HG03460 (cell line): ENCODE results near the gene ALG3.
A peak's percentile ranks its signal among the peaks of the same experiment; 100 is the strongest.
"Not testable (repeated sequence)": the region's sequence is repeated elsewhere in the genome, so short reads cannot be mapped to it uniquely, and the experiment has no call there.

Experiments used
- ATAC-seq: cut with Tn5 transposase; IDR thresholded peaks from one replicate; pipeline ENCODE4 v1.9.1; 2021; ENCODE audit not compliant: unreplicated experiment

The ALG3 gene

GRCh38 chr3:184248454-184249411, at the start of gene ALG3:
ALG3 (minus strand) TSS chr3:184248962; CDS start chr3:184248940, 22 bp downstream.
- peak; percentile 50 for ATAC-seq

DNA sequence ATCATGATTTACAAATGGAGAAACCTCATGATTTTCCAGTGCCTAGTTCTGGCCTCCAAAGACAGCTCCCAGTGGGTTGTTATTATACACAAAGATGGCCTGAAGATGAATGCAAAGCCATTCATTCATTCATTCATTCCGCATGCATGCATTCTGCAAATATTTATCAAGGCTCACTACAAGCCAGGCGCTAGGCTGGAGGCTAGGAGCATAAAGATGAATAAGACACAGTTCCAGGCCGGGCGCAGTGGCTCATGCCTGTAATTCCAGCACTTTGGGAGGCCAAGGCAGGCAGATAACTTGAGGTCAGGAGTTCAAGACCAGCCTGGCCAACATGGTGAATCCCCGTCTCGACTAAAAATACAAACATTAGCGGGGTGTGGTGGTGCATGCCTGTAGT, 47.9 kb upstream of the ALG3 start:
- ATAC-seq = no peak

GRCh38 chr3:184295771-184296170, 47.0 kb upstream of the ALG3 start:
- no peak for ATAC-seq

DNA sequence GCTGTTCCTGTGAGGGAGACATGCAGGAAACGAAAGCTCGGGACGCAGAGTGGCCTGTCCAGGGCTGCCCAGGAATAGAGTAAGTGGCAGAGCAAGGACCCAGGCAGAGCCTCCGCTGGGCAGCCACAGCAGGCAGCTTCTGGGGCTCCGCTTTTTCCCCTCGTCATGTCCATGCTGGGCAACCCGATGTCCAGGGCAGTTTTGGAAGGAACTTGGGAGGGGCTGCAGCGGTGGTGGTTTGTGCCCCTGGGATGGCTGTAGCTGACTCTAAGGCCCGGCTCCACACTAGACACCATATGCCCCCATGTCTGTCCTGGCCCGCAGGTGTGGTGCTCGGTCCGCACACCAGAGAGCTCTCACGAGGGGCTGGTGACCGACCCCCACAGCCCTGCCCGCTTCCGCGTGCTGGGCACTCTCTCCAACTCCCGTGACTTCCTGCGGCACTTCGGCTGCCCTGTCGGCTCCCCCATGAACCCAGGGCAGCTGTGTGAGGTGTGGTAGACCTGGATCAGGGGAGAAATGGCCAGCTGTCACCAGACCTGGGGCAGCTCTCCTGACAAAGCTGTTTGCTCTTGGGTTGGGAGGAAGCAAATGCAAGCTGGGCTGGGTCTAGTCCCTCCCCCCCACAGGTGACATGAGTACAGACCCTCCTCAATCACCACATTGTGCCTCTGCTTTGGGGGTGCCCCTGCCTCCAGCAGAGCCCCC, 43.1 kb upstream of the ALG3 start:
- no peak for ATAC-seq

- no peak for ATAC-seq
These were observed 42.4 kb upstream of the ALG3 start for GRCh38 chr3:184291044-184291737.

- ATAC-seq = no peak
These were observed 41.6 kb upstream of the ALG3 start for GRCh38 chr3:184290331-184290730.

GRCh38 chr3:184289426-184289938, 40.7 kb upstream of the ALG3 start:
- no peak for ATAC-seq

- ATAC-seq = no peak
These were observed 35.9 kb upstream of the ALG3 start for GRCh38 chr3:184284696-184285095.

DNA sequence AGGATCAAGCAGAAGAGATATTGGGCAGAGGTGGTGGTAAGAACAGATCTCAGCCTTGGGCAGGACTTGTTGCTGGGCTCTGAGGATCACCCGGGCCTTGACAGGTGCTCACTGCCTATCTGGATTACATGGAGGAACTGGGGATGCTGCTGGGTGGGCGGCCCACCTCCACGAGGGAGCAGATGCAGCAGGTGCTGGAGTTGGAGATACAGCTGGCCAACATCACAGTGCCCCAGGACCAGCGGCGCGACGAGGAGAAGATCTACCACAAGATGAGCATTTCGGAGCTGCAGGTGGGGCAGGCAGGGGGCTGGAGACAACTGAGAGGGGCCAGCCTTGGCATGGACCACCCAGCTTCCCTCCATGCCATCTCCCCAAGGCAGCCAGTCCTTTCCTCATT, 34.9 kb upstream of the ALG3 start:
- ATAC-seq = no peak

DNA sequence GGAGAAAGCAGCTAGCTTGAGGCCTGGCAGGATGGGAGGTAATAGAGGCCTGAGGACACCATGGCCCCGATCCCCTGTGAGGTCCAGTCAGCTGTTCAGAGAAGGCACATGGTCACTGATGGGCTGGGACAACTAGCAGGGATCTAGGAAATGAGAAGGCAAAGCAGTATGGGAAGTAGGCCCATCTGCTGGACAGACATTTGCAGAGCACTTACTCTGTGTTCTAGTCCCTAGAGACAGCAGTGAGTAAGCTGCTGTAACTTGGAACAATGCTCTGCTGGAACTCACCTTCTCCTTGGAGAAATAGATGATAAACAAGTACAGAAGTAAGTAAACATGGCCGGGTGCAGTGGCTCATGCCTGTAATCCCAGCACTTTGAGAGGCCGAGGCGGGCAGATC, 34.2 kb upstream of the ALG3 start:
- ATAC-seq = no peak

DNA sequence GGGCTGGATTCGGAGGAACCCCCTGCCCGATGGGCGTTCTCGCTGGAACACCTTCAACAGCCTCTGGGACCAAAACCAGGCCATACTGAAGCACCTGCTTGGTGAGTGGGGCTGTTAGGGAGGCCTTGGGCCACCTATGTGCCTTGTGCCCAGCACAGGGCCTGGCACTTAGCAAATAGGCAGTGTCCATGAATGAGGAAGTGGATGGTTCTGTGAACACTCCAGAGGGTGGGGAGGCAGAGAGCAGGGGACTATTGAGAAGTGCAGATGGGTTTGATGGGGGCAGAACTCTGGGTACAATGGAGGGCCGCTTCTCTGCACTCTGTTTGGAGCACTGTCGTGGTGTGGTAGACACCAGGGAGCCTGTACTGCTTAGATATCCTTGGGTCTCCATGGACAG, 28.6 kb upstream of the ALG3 start:
- ATAC-seq = no peak

DNA sequence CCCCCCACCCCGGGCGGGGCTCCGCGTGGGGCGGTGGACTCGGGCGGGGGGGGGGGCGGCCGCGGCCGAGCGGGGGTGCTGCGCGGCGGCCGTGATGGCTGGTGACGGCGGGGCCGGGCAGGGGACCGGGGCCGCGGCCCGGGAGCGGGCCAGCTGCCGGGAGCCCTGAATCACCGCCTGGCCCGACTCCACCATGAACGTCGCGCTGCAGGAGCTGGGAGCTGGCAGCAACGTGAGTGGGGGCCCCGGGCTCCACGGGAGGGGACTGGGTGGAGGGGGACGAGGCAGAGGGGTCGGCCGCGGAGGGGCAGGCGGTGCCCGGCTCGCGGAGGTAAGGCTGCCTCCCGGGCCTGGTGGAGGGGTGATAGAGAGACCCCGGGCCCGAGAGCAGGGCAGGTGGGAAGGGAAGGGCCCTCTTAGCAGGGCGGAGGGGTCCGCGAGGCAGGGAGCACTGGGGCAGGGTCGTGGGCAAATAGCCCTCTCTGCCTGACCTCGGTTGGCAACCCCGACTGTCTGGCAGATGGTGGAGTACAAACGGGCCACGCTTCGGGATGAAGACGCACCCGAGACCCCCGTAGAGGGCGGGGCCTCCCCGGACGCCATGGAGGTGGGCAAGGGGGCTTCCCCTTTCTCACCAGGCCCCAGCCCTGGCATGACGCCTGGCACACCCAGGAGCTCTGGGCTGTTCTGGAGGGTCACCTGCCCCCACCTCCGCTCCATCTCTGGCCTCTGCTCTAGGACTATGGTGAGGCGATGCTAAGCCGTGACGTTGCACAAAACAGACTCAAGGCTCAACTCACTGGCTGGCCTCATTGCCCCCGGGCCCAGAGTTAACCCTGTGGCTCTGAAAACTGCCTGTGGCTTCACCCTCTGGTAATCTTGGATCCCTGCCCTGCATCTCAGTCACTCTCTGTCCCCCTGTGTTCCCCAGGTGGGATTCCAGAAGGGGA, 27.5 kb upstream of the ALG3 start, which contains the start of gene ECE2:
Gene ECE2, plus strand, starts transcription at position 62 of the 950 bp plus-strand sequence. Its CDS starts 132 bp downstream, at position 194.
- no peak for ATAC-seq

DNA sequence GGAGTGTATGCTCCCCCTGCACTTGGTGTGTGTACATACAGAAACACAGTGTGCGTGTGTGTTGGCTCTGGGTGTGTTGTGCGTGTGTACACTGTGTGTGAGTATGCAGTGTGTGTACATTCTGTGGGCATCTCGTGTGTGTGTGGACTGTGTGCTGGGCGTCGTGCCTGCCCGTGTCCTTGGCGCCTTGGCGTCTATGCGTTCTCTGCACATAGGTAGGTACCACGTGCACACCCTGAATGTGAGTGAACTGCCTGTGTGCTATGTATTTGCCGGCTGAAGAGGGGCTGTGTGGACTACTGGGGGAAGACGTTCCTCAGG, 26.6 kb upstream of the ALG3 start:
- no peak for ATAC-seq

- no peak for ATAC-seq
These were observed 23.5 kb upstream of the ALG3 start for GRCh38 chr3:184272269-184272668.

GRCh38 chr3:184267249-184267648, 18.5 kb upstream of the ALG3 start:
- not testable (repeated sequence) for ATAC-seq

- no peak for ATAC-seq
These were observed 14.0 kb upstream of the ALG3 start for GRCh38 chr3:184262764-184263179.

DNA sequence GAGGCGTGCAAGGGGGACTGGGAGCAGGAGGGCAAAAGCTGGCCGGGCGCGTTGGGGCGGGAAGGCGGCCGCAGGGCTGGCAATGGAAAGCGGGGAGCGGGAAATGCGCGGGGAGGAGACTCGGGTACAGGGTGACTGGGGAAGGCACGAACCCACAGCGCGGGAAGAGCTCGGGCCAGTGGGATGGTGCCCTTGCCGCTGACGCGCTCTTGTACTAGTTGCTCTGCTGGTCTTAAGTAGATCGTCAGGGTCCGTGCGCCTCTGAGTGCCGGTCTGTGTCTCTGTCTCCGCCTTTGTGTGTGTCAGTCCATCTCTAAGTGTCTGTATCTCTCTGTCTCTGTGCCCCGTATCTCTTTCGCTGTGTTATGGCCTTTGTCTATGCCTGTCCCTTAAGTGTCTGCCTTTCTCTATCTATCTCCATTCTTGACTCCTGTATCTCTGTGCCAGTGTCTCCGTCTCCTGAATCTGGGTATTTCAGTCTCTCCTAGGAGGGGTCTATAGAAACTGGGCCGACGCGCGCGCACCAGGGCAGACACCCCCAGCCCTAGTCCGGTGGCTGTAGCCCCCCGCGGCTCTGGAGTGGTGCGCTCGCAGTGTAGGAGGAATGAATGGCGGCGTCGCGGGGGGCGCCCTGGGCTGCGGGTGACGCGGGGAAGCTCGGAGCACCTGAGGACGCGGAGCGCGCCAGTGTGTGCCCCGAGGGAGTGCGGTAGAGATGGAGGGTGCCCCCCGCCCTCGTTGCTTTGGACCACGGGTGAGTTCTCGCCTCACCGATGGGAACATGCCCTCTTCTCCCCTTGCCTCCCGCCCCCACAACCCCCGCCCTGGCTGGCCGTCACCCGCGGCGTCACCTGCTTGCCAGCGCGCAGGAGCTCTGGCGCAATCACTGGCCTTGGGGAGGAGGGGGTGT, 13.3 kb upstream of the ALG3 start:
- ATAC-seq = no peak

DNA sequence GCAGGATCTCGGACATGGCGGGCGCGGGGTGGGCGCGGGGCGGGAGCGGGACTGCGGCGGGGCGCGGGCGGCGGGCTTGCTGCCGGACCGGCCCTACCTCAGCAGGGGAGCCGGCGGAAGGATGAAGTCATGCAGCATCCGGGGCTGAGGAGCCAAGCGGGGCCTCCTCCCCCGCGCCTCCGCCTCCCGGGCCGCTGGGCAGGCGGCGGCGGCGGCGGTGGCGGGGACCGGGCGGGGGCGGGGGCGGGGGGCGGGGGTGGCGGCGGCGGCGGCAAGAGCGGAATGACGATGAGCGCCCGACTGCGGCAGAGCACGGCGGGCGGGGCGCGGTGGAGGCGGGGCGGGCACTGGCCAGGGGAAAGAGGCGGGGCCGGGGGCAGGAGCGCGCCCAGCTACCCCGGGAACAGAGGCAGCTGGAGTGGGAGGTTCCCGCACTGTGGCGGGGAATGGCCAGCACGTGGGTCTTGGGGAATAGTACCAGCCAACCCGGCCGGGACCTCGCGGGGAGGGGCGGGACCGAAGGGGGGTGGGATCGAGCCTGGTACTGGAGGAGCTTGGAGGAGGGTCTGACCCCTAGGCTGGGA, 12.6 kb upstream of the ALG3 start, which contains the start of gene CAMK2N2:
Gene CAMK2N2, minus strand, starts transcription at position 284 of the 584 bp plus-strand sequence. Its CDS starts 268 bp downstream, at position 16.
- no peak for ATAC-seq
